WTC11 (cell line): ENCODE data around the gene DAW1. TPM values are rescaled to one million over a fixed set of nuclear protein-coding genes. Genes with fewer than 3 reads are reported as not detected.

Experiments
- ATAC-seq: fragments of 200-7000 bp; cut with Tn5 transposase; 2 replicates; pipeline ENCODE4 v1.10.0; 2021; ENCODE audit warnings: mild to moderate bottlenecking, moderate library complexity
- CTCF ChIA-PET: fragments of 300-600 bp; sonication (Branson Sonifier 250); formaldehyde crosslinking; loops from one replicate; lab custom pipeline; 2021; ENCODE audit warnings: antibody characterized with exemption; lab: Charles Lee
- POLR2A ChIA-PET: fragments of 350-600 bp; sonication (Branson Sonifier 250); formaldehyde crosslinking; loops from one replicate; lab custom pipeline; 2021; ENCODE audit warnings: antibody characterized with exemption; lab: Charles Lee
- DNase-seq: peaks from one replicate; pipeline ENCODE4 v3.0.0; 2021; ENCODE audit warnings: low spot score
- H3K27ac Mint-ChIP-seq: 2 replicates; pipeline ENCODE4 v1.8.0; 2021; ENCODE audit warnings: mixed read lengths
- H3K27me3 Mint-ChIP-seq: 2 replicates; pipeline ENCODE4 v1.8.0; 2021; ENCODE audit warnings: low read depth, mild to moderate bottlenecking, moderate library complexity, mixed read lengths
- H3K36me3 Mint-ChIP-seq: 2 replicates; pipeline ENCODE4 v1.8.0; 2021; ENCODE audit warnings: mixed read lengths
- H3K4me1 Mint-ChIP-seq: 2 replicates; pipeline ENCODE4 v1.8.0; 2022; ENCODE audit warnings: mixed read lengths
- H3K4me3 Mint-ChIP-seq: 2 replicates; pipeline ENCODE4 v1.8.0; 2021; ENCODE audit warnings: mild to moderate bottlenecking, moderate library complexity, mixed read lengths
- H3K9me3 Mint-ChIP-seq: 2 replicates; pipeline ENCODE4 v1.8.0; 2021; ENCODE audit warnings: mixed read lengths
- EMX1 ChIP-seq: fragments of 250-450 bp; sonication (Bioruptor Pico); IDR thresholded peaks from 2 replicates; pipeline ENCODE4 v1.8.0; 2021; ENCODE audit warnings: mild to moderate bottlenecking
- FOXJ3 ChIP-seq: sonication (generic); formaldehyde crosslinking; IDR thresholded peaks from 2 replicates; pipeline ENCODE4 v1.9.0; 2021; ENCODE audit warnings: missing genetic modification reagents, mild to moderate bottlenecking, borderline replicate concordance
- FOXP1 ChIP-seq: sonication (generic); formaldehyde crosslinking; IDR thresholded peaks from 2 replicates; pipeline ENCODE4 v1.8.0; 2022; ENCODE audit warnings: missing genetic modification reagents, mild to moderate bottlenecking, moderate library complexity, borderline replicate concordance
- GTF2I ChIP-seq: fragments of 250-450 bp; sonication (Bioruptor Pico); conservative IDR thresholded peaks from 2 replicates; pipeline ENCODE4 v1.4.0; 2021; ENCODE audit warnings: mild to moderate bottlenecking
- IRF2 ChIP-seq: sonication (generic); formaldehyde crosslinking; IDR thresholded peaks from 2 replicates; pipeline ENCODE4 v1.8.0; 2022; ENCODE audit warnings: low read depth, missing genetic modification reagents, borderline replicate concordance
- JAZF1 ChIP-seq: fragments of 250-450 bp; sonication (Bioruptor Pico); IDR thresholded peaks from 2 replicates; pipeline ENCODE4 v1.9.0; 2021; ENCODE audit warnings: moderate library complexity, mild to moderate bottlenecking, inconsistent platforms
- JUN ChIP-seq: sonication (generic); formaldehyde crosslinking; IDR thresholded peaks from 2 replicates; pipeline ENCODE4 v1.8.0; 2023; ENCODE audit warnings: mild to moderate bottlenecking, missing genetic modification reagents
- MXD4 ChIP-seq: fragments of 250-450 bp; sonication (Bioruptor Pico); IDR thresholded peaks from 2 replicates; pipeline ENCODE4 v1.8.0; 2021; ENCODE audit warnings: mild to moderate bottlenecking, moderate library complexity, borderline replicate concordance
- OVOL2 ChIP-seq: fragments of 250-450 bp; sonication (Bioruptor Pico); IDR thresholded peaks from 2 replicates; pipeline ENCODE4 v1.9.0; 2021; ENCODE audit warnings: mild to moderate bottlenecking, borderline replicate concordance
- RELA ChIP-seq: sonication (generic); formaldehyde crosslinking; IDR thresholded peaks from 2 replicates; pipeline ENCODE4 v1.8.1; 2022; ENCODE audit warnings: missing genetic modification reagents, mild to moderate bottlenecking, borderline replicate concordance
- RORB ChIP-seq: fragments of 250-450 bp; sonication (Bioruptor Pico); IDR thresholded peaks from 2 replicates; pipeline ENCODE4 v1.9.0; 2021; ENCODE audit warnings: mild to moderate bottlenecking
- SMAD4 ChIP-seq: sonication (generic); formaldehyde crosslinking; IDR thresholded peaks from 2 replicates; pipeline ENCODE4 v1.8.0; 2022; ENCODE audit warnings: mild to moderate bottlenecking, missing genetic modification reagents
- TCF7 ChIP-seq: sonication (generic); formaldehyde crosslinking; IDR thresholded peaks from 2 replicates; pipeline ENCODE4 v1.8.0; 2022; ENCODE audit warnings: mild to moderate bottlenecking, low read depth, missing genetic modification reagents, moderate library complexity
- TEAD1 ChIP-seq: sonication (generic); formaldehyde crosslinking; IDR thresholded peaks from 2 replicates; pipeline ENCODE4 v1.8.0; 2022; ENCODE audit warnings: mild to moderate bottlenecking, missing genetic modification reagents
- ZBTB21 ChIP-seq: sonication (generic); formaldehyde crosslinking; IDR thresholded peaks from 2 replicates; pipeline ENCODE4 v1.8.1; 2023; ENCODE audit warnings: mild to moderate bottlenecking, missing genetic modification reagents, borderline replicate concordance
- ZNF232 ChIP-seq: sonication (generic); formaldehyde crosslinking; IDR thresholded peaks from 2 replicates; pipeline ENCODE4 v1.8.0; 2022; ENCODE audit warnings: mild to moderate bottlenecking, missing genetic modification reagents
- ZNF671 ChIP-seq: fragments of 250-450 bp; sonication (Bioruptor Pico); IDR thresholded peaks from 2 replicates; pipeline ENCODE4 v1.8.0; 2021; ENCODE audit warnings: mild to moderate bottlenecking
- total RNA-seq: library from RNA; stranded (reverse); gene quantifications from 3 replicates; pipeline ENCODE4 v1.2.3, GENCODE V29; 2021
- TF ChIP-seq, protein P1 (sequence below): sonication (generic); formaldehyde crosslinking; IDR thresholded peaks from 2 replicates; pipeline ENCODE4 v1.8.1; 2022; ENCODE audit warnings: mild to moderate bottlenecking, moderate library complexity, missing genetic modification reagents
- TF ChIP-seq, protein P2 (sequence below): sonication (generic); formaldehyde crosslinking; IDR thresholded peaks from 2 replicates; pipeline ENCODE4 v1.8.1; 2023; ENCODE audit warnings: mild to moderate bottlenecking, missing genetic modification reagents, moderate library complexity
- TF ChIP-seq, protein P3 (sequence below): sonication (generic); formaldehyde crosslinking; IDR thresholded peaks from 2 replicates; pipeline ENCODE4 v1.8.0; 2023; ENCODE audit warnings: missing genetic modification reagents
- TF ChIP-seq, protein P4 (sequence below): sonication (generic); formaldehyde crosslinking; IDR thresholded peaks from 2 replicates; pipeline ENCODE4 v1.8.0; 2023; ENCODE audit warnings: missing genetic modification reagents, mild to moderate bottlenecking, borderline replicate concordance
- TF ChIP-seq, protein P5 (sequence below): sonication (generic); formaldehyde crosslinking; IDR thresholded peaks from 2 replicates; pipeline ENCODE4 v1.8.1; 2023; ENCODE audit warnings: mild to moderate bottlenecking, missing genetic modification reagents
- TF ChIP-seq, protein P6 (sequence below): fragments of 250-450 bp; sonication (Bioruptor Pico); IDR thresholded peaks from 2 replicates; pipeline ENCODE4 v1.8.0; 2021; ENCODE audit warnings: mild to moderate bottlenecking
- TF ChIP-seq, protein P7 (sequence below): sonication (generic); formaldehyde crosslinking; IDR thresholded peaks from 2 replicates; pipeline ENCODE4 v1.8.0; 2022; ENCODE audit warnings: mild to moderate bottlenecking, missing genetic modification reagents

Gene DAW1
- total RNA-seq, 1 experiment from 2014 or later: 0.61 TPM

DNA sequence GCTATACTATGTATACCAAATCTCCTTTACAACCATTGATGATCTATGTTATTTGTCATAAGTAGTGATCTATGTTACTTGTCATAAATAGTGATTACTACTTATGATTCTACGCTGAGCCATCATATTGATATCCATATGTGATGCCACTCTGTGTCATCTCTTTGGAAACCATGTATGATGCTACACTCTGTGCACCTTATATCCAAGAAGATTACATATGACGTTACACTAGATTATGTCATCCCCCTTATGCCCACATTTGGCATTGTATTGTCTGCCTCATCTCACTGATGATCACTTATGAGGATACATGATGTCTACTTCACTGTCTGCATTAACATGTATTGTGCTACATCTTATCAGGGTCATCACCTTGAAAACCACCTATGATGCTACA is 42.9 kb downstream of the DAW1 start:
- Mint-ChIP-seq H3K9me3 (no peaks in the 10 kb centered on the region), H3K36me3 (no peaks in the 10 kb centered on the region), H3K27me3 (no peaks in the 10 kb centered on the region), H3K4me1 (no peaks in the 10 kb centered on the region), H3K27ac (no peak overlapping the region), H3K4me3 (no peak overlapping the region)
- POLR2A ChIA-PET: no interaction called here
- no peak for DNase-seq
- no peak for ATAC-seq
- TF ChIP-seq, protein P1, sequence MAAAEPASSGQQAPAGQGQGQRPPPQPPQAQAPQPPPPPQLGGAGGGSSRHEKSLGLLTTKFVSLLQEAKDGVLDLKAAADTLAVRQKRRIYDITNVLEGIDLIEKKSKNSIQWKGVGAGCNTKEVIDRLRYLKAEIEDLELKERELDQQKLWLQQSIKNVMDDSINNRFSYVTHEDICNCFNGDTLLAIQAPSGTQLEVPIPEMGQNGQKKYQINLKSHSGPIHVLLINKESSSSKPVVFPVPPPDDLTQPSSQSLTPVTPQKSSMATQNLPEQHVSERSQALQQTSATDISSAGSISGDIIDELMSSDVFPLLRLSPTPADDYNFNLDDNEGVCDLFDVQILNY (CRISPR knock-in tag): no peak
- TF ChIP-seq, protein P2, sequence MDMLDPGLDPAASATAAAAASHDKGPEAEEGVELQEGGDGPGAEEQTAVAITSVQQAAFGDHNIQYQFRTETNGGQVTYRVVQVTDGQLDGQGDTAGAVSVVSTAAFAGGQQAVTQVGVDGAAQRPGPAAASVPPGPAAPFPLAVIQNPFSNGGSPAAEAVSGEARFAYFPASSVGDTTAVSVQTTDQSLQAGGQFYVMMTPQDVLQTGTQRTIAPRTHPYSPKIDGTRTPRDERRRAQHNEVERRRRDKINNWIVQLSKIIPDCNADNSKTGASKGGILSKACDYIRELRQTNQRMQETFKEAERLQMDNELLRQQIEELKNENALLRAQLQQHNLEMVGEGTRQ: no peak
- TF ChIP-seq FOXJ3 (CRISPR knock-in tag) (no peak), TCF7 (CRISPR knock-in tag) (no peak), JUN (no peak), OVOL2 (CRISPR knock-in tag) (no peak), ZNF671 (CRISPR knock-in tag) (no peak), ZBTB21 (no peak), JAZF1 (no peak), SMAD4 (CRISPR knock-in tag) (no peak), MXD4 (CRISPR knock-in tag) (no peak), GTF2I (CRISPR knock-in tag) (no peak), TEAD1 (CRISPR knock-in tag) (no peak), ZNF232 (CRISPR knock-in tag) (no peak), RORB (CRISPR knock-in tag) (no peak), IRF2 (CRISPR knock-in tag) (no peak)
- TF ChIP-seq, protein P3, sequence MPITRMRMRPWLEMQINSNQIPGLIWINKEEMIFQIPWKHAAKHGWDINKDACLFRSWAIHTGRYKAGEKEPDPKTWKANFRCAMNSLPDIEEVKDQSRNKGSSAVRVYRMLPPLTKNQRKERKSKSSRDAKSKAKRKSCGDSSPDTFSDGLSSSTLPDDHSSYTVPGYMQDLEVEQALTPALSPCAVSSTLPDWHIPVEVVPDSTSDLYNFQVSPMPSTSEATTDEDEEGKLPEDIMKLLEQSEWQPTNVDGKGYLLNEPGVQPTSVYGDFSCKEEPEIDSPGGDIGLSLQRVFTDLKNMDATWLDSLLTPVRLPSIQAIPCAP: no peak
- CTCF ChIA-PET: no interaction called here

DNA sequence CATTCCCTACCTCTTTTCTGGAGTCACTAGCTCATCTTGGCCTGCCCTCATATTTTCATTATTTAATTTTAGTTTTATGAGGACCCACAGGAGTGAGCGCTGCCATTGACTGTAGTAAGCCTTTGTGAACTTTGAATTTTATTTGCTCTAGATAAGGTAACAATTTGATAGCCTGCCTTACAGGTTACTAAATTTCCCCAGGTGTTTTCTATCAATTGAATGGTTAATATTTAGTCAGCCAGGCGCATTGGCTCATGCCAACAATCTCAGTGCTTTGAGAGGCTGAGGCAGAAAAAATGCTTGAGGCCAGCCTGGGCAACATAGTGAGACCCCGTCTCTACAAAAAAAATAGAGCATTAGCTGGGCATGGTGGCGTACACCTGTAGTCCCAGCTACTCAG is 50.2 kb downstream of the DAW1 start:
- H3K9me3 Mint-ChIP-seq: peaks cover 5% of the 10 kb centered on the region
- no peaks in the 10 kb centered on the region for H3K36me3 Mint-ChIP-seq
- DNase-seq (no peak), ATAC-seq (no peak)
- ChIA-PET CTCF (no interaction called here), POLR2A (no interaction called here)
- H3K27me3 Mint-ChIP-seq: no peaks in the 10 kb centered on the region
- H3K27ac Mint-ChIP-seq: no peak overlapping the region
- H3K4me1 Mint-ChIP-seq: no peaks in the 10 kb centered on the region
- H3K4me3 Mint-ChIP-seq: no peak overlapping the region
- TF ChIP-seq, protein P4, sequence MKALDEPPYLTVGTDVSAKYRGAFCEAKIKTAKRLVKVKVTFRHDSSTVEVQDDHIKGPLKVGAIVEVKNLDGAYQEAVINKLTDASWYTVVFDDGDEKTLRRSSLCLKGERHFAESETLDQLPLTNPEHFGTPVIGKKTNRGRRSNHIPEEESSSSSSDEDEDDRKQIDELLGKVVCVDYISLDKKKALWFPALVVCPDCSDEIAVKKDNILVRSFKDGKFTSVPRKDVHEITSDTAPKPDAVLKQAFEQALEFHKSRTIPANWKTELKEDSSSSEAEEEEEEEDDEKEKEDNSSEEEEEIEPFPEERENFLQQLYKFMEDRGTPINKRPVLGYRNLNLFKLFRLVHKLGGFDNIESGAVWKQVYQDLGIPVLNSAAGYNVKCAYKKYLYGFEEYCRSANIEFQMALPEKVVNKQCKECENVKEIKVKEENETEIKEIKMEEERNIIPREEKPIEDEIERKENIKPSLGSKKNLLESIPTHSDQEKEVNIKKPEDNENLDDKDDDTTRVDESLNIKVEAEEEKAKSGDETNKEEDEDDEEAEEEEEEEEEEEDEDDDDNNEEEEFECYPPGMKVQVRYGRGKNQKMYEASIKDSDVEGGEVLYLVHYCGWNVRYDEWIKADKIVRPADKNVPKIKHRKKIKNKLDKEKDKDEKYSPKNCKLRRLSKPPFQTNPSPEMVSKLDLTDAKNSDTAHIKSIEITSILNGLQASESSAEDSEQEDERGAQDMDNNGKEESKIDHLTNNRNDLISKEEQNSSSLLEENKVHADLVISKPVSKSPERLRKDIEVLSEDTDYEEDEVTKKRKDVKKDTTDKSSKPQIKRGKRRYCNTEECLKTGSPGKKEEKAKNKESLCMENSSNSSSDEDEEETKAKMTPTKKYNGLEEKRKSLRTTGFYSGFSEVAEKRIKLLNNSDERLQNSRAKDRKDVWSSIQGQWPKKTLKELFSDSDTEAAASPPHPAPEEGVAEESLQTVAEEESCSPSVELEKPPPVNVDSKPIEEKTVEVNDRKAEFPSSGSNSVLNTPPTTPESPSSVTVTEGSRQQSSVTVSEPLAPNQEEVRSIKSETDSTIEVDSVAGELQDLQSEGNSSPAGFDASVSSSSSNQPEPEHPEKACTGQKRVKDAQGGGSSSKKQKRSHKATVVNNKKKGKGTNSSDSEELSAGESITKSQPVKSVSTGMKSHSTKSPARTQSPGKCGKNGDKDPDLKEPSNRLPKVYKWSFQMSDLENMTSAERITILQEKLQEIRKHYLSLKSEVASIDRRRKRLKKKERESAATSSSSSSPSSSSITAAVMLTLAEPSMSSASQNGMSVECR (CRISPR knock-in tag): no peak
- no peak for TF ChIP-seq EMX1 (CRISPR knock-in tag)
- TF ChIP-seq, protein P5, sequence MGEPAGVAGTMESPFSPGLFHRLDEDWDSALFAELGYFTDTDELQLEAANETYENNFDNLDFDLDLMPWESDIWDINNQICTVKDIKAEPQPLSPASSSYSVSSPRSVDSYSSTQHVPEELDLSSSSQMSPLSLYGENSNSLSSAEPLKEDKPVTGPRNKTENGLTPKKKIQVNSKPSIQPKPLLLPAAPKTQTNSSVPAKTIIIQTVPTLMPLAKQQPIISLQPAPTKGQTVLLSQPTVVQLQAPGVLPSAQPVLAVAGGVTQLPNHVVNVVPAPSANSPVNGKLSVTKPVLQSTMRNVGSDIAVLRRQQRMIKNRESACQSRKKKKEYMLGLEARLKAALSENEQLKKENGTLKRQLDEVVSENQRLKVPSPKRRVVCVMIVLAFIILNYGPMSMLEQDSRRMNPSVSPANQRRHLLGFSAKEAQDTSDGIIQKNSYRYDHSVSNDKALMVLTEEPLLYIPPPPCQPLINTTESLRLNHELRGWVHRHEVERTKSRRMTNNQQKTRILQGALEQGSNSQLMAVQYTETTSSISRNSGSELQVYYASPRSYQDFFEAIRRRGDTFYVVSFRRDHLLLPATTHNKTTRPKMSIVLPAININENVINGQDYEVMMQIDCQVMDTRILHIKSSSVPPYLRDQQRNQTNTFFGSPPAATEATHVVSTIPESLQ (CRISPR knock-in tag): no peak
- TF ChIP-seq, protein P6, sequence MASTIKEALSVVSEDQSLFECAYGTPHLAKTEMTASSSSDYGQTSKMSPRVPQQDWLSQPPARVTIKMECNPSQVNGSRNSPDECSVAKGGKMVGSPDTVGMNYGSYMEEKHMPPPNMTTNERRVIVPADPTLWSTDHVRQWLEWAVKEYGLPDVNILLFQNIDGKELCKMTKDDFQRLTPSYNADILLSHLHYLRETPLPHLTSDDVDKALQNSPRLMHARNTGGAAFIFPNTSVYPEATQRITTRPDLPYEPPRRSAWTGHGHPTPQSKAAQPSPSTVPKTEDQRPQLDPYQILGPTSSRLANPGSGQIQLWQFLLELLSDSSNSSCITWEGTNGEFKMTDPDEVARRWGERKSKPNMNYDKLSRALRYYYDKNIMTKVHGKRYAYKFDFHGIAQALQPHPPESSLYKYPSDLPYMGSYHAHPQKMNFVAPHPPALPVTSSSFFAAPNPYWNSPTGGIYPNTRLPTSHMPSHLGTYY (CRISPR knock-in tag): no peak
- no peak for TF ChIP-seq RELA (CRISPR knock-in tag)
- TF ChIP-seq, protein P7, sequence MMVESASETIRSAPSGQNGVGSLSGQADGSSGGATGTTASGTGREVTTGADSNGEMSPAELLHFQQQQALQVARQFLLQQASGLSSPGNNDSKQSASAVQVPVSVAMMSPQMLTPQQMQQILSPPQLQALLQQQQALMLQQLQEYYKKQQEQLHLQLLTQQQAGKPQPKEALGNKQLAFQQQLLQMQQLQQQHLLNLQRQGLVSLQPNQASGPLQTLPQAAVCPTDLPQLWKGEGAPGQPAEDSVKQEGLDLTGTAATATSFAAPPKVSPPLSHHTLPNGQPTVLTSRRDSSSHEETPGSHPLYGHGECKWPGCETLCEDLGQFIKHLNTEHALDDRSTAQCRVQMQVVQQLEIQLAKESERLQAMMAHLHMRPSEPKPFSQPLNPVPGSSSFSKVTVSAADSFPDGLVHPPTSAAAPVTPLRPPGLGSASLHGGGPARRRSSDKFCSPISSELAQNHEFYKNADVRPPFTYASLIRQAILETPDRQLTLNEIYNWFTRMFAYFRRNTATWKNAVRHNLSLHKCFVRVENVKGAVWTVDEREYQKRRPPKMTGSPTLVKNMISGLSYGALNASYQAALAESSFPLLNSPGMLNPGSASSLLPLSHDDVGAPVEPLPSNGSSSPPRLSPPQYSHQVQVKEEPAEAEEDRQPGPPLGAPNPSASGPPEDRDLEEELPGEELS (CRISPR knock-in tag): no peak
- TF ChIP-seq RORB (CRISPR knock-in tag): no peak
- no peak for TF ChIP-seq GTF2I (CRISPR knock-in tag)
- TF ChIP-seq FOXP1: no peak
- no peak for TF ChIP-seq ZBTB21
